Measurements from ENCODE around the gene SOST. TPM values are rescaled to one million over a fixed set of nuclear protein-coding genes. Genes with fewer than 3 reads are reported as not detected.

The SOST gene
- total and polyA plus RNA-seq, 4 donors: 0.02 to 0.04 TPM; not detected in 2

- H3K36me3 ChIP-seq (ENCODE audit: control insufficient read depth in 4 of 4, insufficient read depth in 4 of 4, low read length in 4 of 4): no peaks in the 10 kb centered on the region
Measured at GRCh38 chr17:43791589-43791988, 33.0 kb upstream of the SOST start.

GRCh38 chr17:43790311-43790940, 31.8 kb upstream of the SOST start:
- DNase-seq: no peak
- 89 to 90% methylated on average over 14 of the region's 14 CpGs for WGBS, 2 donors
- Histone ChIP-seq H3K9me3 (ENCODE audit: control insufficient read depth in 4 of 4, insufficient read depth in 3 of 4, low read length in 3 of 4) (no peaks in the 10 kb centered on the region), H3K36me3 (ENCODE audit: control insufficient read depth in 4 of 4, insufficient read depth in 4 of 4, low read length in 4 of 4) (no peaks in the 10 kb centered on the region), H3K9ac (ENCODE audit: insufficient read depth in 1 of 2, low read length in 2 of 2) (no peak overlapping the region), H3K27me3 (ENCODE audit: control insufficient read depth in 3 of 3, insufficient read depth in 3 of 3, low read length in 2 of 3) (no peaks in the 10 kb centered on the region), H3K4me1 (ENCODE audit: control insufficient read depth in 5 of 5, insufficient read depth in 5 of 5, low read length in 5 of 5) (no peaks in the 10 kb centered on the region), H3K4me3 (no peak overlapping the region), H3K27ac (ENCODE audit: low read depth in 1 of 2, low read length in 1 of 2) (no peak overlapping the region)
- TF ChIP-seq CTCF (IDR thresholded peaks at IDR 0.05; ENCODE audit: control extremely low read depth, extremely low read depth): no peak
- ATAC-seq (ENCODE audit: insufficient read depth, low FRiP score): no peak

More at GRCh38 chr17:43791589-43791988, 33.0 kb upstream of the SOST start:
- Histone ChIP-seq H3K9ac (ENCODE audit: insufficient read depth in 1 of 2, low read length in 2 of 2) (no peak overlapping the region), H3K27me3 (ENCODE audit: control insufficient read depth in 3 of 3, insufficient read depth in 3 of 3, low read length in 2 of 3) (no peaks in the 10 kb centered on the region), H3K27ac (ENCODE audit: low read depth in 1 of 2, low read length in 1 of 2) (no peak overlapping the region), H3K9me3 (ENCODE audit: control insufficient read depth in 4 of 4, insufficient read depth in 3 of 4, low read length in 3 of 4) (no peaks in the 10 kb centered on the region), H3K4me3 (no peak overlapping the region), H3K4me1 (ENCODE audit: control insufficient read depth in 5 of 5, insufficient read depth in 5 of 5, low read length in 5 of 5) (no peaks in the 10 kb centered on the region)
- WGBS, 2 donors: 23 to 34% methylated on average over 3 of the region's 3 CpGs
- ATAC-seq (ENCODE audit: insufficient read depth, low FRiP score) (no peak), DNase-seq (peak in 2 of 3 donors; percentile 58 to 65)
- TF ChIP-seq CTCF (IDR thresholded peaks at IDR 0.05; ENCODE audit: control extremely low read depth, extremely low read depth): no peak

- Histone ChIP-seq H3K9me3 (ENCODE audit: control insufficient read depth in 4 of 4, insufficient read depth in 3 of 4, low read length in 3 of 4) (no peaks in the 10 kb centered on the region), H3K4me3 (no peak overlapping the region), H3K27ac (ENCODE audit: low read depth in 1 of 2, low read length in 1 of 2) (no peak overlapping the region), H3K9ac (ENCODE audit: insufficient read depth in 1 of 2, low read length in 2 of 2) (no peak overlapping the region), H3K27me3 (ENCODE audit: control insufficient read depth in 3 of 3, insufficient read depth in 3 of 3, low read length in 2 of 3) (peaks cover 0 to 2% (median 0%) of the 10 kb centered on the region in 3 donors), H3K4me1 (ENCODE audit: control insufficient read depth in 5 of 5, insufficient read depth in 5 of 5, low read length in 5 of 5) (no peaks in the 10 kb centered on the region), H3K36me3 (ENCODE audit: control insufficient read depth in 4 of 4, insufficient read depth in 4 of 4, low read length in 4 of 4) (no peaks in the 10 kb centered on the region)
- WGBS, 2 donors: 92 to 94% methylated on average over 1 of the region's 1 CpG
- DNase-seq (no peak), ATAC-seq (ENCODE audit: insufficient read depth, low FRiP score) (no peak)
- no peak for TF ChIP-seq CTCF (IDR thresholded peaks at IDR 0.05; ENCODE audit: control extremely low read depth, extremely low read depth)
Measured at GRCh38 chr17:43789482-43789881, 30.9 kb upstream of the SOST start.

- H3K9ac ChIP-seq (ENCODE audit: insufficient read depth in 1 of 2, low read length in 2 of 2): no peak overlapping the region
- no peak overlapping the region for H3K27ac ChIP-seq (ENCODE audit: low read depth in 1 of 2, low read length in 1 of 2)
- peaks cover 0 to 3% (median 2%) of the 10 kb centered on the region in 3 donors for H3K27me3 ChIP-seq (ENCODE audit: control insufficient read depth in 3 of 3, insufficient read depth in 3 of 3, low read length in 2 of 3)
- H3K9me3 ChIP-seq (ENCODE audit: control insufficient read depth in 4 of 4, insufficient read depth in 3 of 4, low read length in 3 of 4): no peaks in the 10 kb centered on the region
- no peak for DNase-seq
- H3K4me1 ChIP-seq (ENCODE audit: control insufficient read depth in 5 of 5, insufficient read depth in 5 of 5, low read length in 5 of 5): no peaks in the 10 kb centered on the region
- H3K36me3 ChIP-seq (ENCODE audit: control insufficient read depth in 4 of 4, insufficient read depth in 4 of 4, low read length in 4 of 4): no peaks in the 10 kb centered on the region
- no peak for ATAC-seq (ENCODE audit: insufficient read depth, low FRiP score)
- 81 to 86% methylated on average over 5 of the region's 5 CpGs for WGBS, 2 donors
- no peak for TF ChIP-seq CTCF (IDR thresholded peaks at IDR 0.05; ENCODE audit: control extremely low read depth, extremely low read depth)
- no peak overlapping the region for H3K4me3 ChIP-seq
Measured at GRCh38 chr17:43788540-43788939, 29.9 kb upstream of the SOST start.
